Measurements from ENCODE around the gene TP53TG3B. TPM values are rescaled to one million over a fixed set of nuclear protein-coding genes. Genes with fewer than 3 reads are reported as not detected.
"Not testable (repeated sequence)": the region's sequence is repeated elsewhere in the genome, so short reads cannot be mapped to it uniquely, and the experiment has no call there.

TP53TG3B gene, protein sequence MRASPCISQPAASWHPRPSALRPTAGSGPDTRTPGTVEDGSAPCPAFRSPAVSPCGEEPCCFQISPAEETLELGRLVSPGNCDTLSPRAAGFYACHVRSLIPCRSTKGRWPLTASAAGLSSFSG
- under 1 TPM in 3 of 6 experiments, not detected in 3; 0.21 to 0.28 (median 0.26) TPM for total RNA-seq (2021; fragmentation: NEBNext Ultra II Directional; extraction: Animal tissue kit (Norgen Biotek cat#: 25700))
- long read RNA-seq, partial matches to known transcripts = 0 of 3 reads
- long read RNA-seq, other reads (novel, unspliced or antisense) = 0 of 3 reads

DNA sequence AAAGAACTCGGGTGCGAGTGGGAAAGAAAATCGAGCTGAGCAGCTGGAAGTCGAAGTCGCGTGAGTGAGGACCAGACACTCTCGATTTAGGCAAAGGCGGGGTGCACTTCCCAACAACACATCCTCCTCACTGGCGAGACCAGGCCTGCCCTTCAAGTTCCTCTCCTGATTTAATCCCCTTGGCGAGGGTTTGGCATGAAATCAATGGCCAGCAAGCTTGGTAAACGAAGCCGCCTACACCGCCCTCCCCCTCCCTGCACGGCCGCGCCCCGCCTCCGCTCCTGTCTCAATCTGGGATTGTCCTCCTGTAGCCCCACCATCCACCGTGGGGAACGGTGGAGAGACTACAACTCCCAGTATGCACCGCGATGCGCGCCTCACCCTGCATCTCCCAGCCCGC lies at the start of gene TP53TG3B:
Gene TP53TG3B, plus strand, starts transcription at position 301 of the 400 bp plus-strand sequence. Its CDS starts 68 bp downstream, at position 369.
- H3K36me3 Mint-ChIP-seq (ENCODE audit: low read depth); H3K27me3 Mint-ChIP-seq (ENCODE audit: insufficient read depth); H3K4me3 Mint-ChIP-seq; H3K9me3 Mint-ChIP-seq; DNase-seq; H3K27ac Mint-ChIP-seq; H3K4me1 Mint-ChIP-seq (ENCODE audit: low read depth): not testable (repeated sequence)

DNA sequence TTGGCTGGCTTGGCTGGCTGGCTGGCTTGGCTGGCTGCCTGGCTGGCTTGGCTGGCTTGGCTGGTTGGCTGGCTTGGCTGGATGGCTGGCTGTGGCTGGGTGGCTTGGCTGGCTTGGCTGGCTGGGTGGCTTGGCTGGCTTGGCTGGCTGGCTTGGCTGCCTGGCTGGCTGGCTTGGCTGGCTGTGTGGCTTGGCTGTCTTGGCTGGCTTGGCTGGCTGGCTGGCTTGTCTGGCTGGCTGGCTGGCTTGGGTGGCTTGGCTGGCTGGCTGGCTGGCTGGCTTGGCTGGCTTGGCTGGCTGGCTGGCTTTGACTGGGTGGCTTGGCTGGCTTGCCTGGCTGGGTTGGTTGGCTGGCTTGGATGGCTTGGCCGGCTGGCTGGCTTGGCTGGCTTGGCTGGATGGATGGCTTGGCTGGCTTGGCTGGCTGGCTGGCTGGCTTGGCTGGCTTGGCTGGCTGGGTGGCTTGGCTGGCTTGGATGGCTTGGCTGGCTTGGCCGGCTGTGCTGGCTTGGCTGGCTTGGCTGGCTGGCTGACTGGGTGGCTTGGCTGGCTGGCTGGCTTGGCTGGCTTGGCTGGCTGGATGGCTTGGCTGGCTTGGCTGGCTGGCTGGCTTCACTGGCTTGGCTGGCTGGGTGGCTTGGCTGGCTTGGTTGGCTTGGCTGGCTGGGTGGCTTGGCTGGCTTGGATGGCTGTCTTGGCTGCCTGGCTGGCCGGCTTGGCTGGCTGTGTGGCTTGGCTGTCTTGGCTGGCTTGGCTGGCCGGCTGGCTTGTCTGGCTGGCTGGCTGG lies 24.2 kb upstream of the TP53TG3B start:
- H3K36me3 Mint-ChIP-seq (ENCODE audit: low read depth); H3K27me3 Mint-ChIP-seq (ENCODE audit: insufficient read depth); H3K27ac Mint-ChIP-seq; H3K4me3 Mint-ChIP-seq; DNase-seq; H3K4me1 Mint-ChIP-seq (ENCODE audit: low read depth): not testable (repeated sequence)
- peaks cover 16% of the 10 kb centered on the region for H3K9me3 Mint-ChIP-seq

DNA sequence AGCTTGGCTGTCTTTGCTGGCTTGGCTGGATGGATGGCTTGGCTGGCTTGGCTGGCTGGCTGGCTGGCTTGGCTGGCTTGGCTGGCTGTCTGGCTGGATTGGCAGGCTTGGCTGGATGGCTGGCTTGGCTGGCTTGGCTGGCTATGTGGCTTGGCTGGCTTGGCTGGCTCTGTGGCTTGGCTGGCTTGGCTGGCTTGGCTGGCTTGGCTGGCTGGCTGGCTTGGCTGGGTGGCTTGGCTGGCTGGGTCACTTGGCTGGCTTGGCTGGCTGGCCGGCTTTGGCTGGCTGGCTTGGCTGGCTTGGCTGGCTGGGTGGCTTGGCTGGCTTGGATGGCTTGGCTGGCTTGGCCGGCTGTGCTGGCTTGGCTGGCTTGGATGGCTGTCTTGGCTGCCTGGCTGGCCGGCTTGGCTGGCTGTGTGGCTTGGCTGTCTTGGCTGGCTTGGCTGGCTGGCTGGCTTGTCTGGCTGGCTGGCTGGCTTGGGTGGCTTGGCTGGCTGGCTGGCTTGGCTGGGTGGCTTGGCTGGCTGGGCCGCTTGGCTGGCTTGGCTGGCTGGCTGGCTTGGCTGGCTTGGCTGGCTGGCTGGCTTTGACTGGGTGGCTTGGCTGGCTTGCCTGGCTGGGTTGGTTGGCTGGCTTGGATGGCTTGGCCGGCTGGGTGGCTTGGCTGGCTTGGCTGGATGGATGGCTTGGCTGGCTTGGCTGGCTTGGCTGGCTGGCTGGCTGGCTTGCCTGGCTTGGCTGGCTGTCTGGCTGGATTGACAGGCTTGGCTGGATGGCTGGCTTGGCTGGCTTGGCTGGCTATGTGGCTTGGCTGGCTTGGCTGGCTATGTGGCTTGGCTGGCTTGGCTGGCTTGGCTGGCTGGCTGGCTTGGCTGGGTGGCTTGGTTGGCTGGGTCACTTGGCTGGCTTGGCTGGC lies 22.8 kb upstream of the TP53TG3B start:
- H3K4me1 Mint-ChIP-seq (ENCODE audit: low read depth); H3K27me3 Mint-ChIP-seq (ENCODE audit: insufficient read depth); H3K36me3 Mint-ChIP-seq (ENCODE audit: low read depth); H3K27ac Mint-ChIP-seq; H3K4me3 Mint-ChIP-seq: not testable (repeated sequence)
- peak; percentile 44 for DNase-seq
- H3K9me3 Mint-ChIP-seq = peaks cover 16% of the 10 kb centered on the region

DNA sequence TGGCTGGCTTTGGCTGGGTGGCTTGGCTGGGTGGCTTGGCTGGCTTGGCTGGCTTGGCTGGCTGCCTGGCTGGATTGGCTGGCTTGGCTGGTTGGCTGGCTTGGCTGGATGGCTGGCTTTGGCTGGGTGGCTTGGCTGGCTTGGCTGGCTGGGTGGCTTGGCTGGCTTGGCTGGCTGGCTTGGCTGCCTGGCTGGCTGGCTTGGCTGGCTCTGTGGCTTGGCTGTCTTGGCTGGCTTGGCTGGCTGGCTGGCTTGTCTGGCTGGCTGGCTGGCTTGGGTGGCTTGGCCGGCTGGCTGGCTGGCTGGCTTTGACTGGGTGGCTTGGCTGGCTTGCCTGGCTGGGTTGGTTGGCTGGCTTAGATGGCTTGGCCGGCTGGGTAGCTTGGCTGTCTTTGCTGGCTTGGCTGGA lies 22.1 kb upstream of the TP53TG3B start:
- not testable (repeated sequence) for H3K27me3 Mint-ChIP-seq (ENCODE audit: insufficient read depth); H3K4me3 Mint-ChIP-seq; H3K4me1 Mint-ChIP-seq (ENCODE audit: low read depth); H3K36me3 Mint-ChIP-seq (ENCODE audit: low read depth); H3K27ac Mint-ChIP-seq; DNase-seq
- peaks cover 16% of the 10 kb centered on the region for H3K9me3 Mint-ChIP-seq

DNA sequence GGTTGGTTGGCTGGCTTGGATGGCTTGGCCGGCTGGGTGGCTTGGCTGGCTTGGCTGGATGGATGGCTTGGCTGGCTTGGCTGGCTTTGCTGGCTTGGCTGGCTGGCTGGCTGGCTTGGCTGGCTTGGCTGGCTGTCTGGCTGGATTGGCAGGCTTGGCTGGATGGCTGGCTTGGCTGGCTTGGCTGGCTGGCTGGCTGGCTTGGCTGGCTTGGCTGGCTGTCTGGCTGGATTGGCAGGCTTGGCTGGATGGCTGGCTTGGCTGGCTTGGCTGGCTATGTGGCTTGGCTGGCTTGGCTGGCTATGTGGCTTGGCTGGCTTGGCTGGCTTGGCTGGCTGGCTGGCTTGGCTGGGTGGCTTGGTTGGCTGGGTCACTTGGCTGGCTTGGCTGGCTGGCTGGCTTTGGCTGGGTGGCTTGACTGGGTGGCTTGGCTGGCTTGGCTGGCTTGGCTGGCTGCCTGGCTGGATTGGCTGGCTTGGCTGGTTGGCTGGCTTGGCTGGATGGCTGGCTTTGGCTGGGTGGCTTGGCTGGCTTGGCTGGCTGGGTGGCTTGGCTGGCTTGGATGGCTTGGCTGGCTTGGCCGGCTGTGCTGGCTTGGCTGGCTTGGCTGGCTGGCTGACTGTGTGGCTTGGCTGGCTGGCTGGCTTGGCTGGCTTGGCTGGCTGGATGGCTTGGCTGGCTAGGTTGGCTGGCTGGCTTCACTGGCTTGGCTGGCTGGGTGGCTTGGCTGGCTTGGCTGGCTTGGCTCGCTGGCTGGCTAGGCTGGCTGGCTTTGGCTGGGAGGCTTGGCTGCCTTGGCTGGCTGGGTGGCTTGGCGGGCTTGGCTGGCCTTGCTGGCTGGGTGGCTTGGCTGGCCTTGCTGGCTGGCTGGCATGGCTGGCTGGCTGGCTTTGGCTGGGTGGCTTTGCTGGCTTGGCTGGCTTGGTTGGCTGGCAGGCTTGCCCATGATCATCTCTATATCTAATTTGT lies 21.3 kb upstream of the TP53TG3B start:
- H3K9me3 Mint-ChIP-seq = peaks cover 16% of the 10 kb centered on the region
- not testable (repeated sequence) for H3K36me3 Mint-ChIP-seq (ENCODE audit: low read depth); H3K27ac Mint-ChIP-seq; DNase-seq; H3K27me3 Mint-ChIP-seq (ENCODE audit: insufficient read depth); H3K4me1 Mint-ChIP-seq (ENCODE audit: low read depth); H3K4me3 Mint-ChIP-seq

Other genes with a start within 250 kb of the TP53TG3B start
- gene TP53TG3C, start 166.6 kb upstream of the TP53TG3B start, total RNA-seq (2021; fragmentation: NEBNext Ultra II Directional; extraction: Animal tissue kit (Norgen Biotek cat#: 25700)) = under 1 TPM in 2 of 6 experiments, not detected in 4; 0.18 to 0.31 TPM
- gene TP53TG3E, start 56.5 kb upstream of the TP53TG3B start, total RNA-seq (2021; fragmentation: NEBNext Ultra II Directional; extraction: Animal tissue kit (Norgen Biotek cat#: 25700)) = not detected
- gene TP53TG3F, start 98.8 kb downstream of the TP53TG3B start, total RNA-seq (2021; fragmentation: NEBNext Ultra II Directional; extraction: Animal tissue kit (Norgen Biotek cat#: 25700)) = not detected